HFFc6 (cell line): ENCODE results near the gene DLG2. TPM values are rescaled to one million over a fixed set of nuclear protein-coding genes. Genes with fewer than 3 reads are reported as not detected.

Experiments
- DNase-seq: peaks from one replicate; pipeline ENCODE4 v3.0.0-alpha.2; 2018
- H3K27ac Mint-ChIP-seq: 2 replicates; pipeline ENCODE4 v1.8.0; 2020; ENCODE audit warnings: mild to moderate bottlenecking, mixed read lengths
- H3K27me3 Mint-ChIP-seq: 2 replicates; pipeline ENCODE4 v1.8.0; 2021; ENCODE audit warnings: mild to moderate bottlenecking, moderate library complexity, mixed read lengths; ENCODE audit not compliant: insufficient read depth
- H3K36me3 Mint-ChIP-seq: 2 replicates; pipeline ENCODE4 v1.8.0; 2021; ENCODE audit warnings: low read depth, mixed read lengths
- H3K4me1 Mint-ChIP-seq: 2 replicates; pipeline ENCODE4 v1.8.0; 2020; ENCODE audit warnings: low read depth, mixed read lengths
- H3K4me3 Mint-ChIP-seq: 2 replicates; pipeline ENCODE4 v1.8.0; 2020; ENCODE audit warnings: mild to moderate bottlenecking, moderate library complexity, mixed read lengths
- H3K9me3 Mint-ChIP-seq: 2 replicates; pipeline ENCODE4 v1.8.0; 2020; ENCODE audit warnings: mild to moderate bottlenecking, mixed read lengths
- CTCF ChIP-seq: fragments of 200-600 bp; sonication (generic); IDR thresholded peaks from 2 replicates; pipeline ENCODE4 v1.5.0; 2021; ENCODE audit warnings: antibody characterized with exemption, mild to moderate bottlenecking
- total RNA-seq, 6 experiments: library from RNA; stranded (reverse); fragmentation: NEBNext Ultra II Directional; extraction: Animal tissue kit (Norgen Biotek cat#: 25700); gene quantifications; 2 replicates in 1 of 6; 3 replicates in 5 of 6; pipeline ENCODE4 v1.2.3, GENCODE V29; 2021

Gene DLG2
- total RNA-seq, 6 experiments from 2014 or later = 0.39 to 1.00 (median 0.80) TPM; not detected in 1

GRCh38 chr11:85187992-85188391 is 439.2 kb downstream of the DLG2 start:
- H3K4me3 Mint-ChIP-seq = no peak overlapping the region
- H3K4me1 Mint-ChIP-seq = no peaks in the 10 kb centered on the region
- no peak for TF ChIP-seq CTCF
- H3K27me3 Mint-ChIP-seq = no peaks in the 10 kb centered on the region
- no peak overlapping the region for H3K27ac Mint-ChIP-seq
- no peak for DNase-seq
- H3K36me3 Mint-ChIP-seq = no peaks in the 10 kb centered on the region
- peaks cover 13% of the 10 kb centered on the region for H3K9me3 Mint-ChIP-seq

GRCh38 chr11:85184721-85185120 is 442.4 kb downstream of the DLG2 start:
- Mint-ChIP-seq H3K27me3 (no peaks in the 10 kb centered on the region), H3K4me1 (no peaks in the 10 kb centered on the region), H3K27ac (no peak overlapping the region), H3K9me3 (peaks cover 17% of the 10 kb centered on the region), H3K36me3 (no peaks in the 10 kb centered on the region), H3K4me3 (no peak overlapping the region)
- no peak for TF ChIP-seq CTCF
- DNase-seq = no peak

- DNase-seq = no peak
- H3K27me3 Mint-ChIP-seq = no peaks in the 10 kb centered on the region
- no peak overlapping the region for H3K4me3 Mint-ChIP-seq
- no peak overlapping the region for H3K27ac Mint-ChIP-seq
- no peaks in the 10 kb centered on the region for H3K4me1 Mint-ChIP-seq
- H3K9me3 Mint-ChIP-seq = peaks cover 9% of the 10 kb centered on the region
- H3K36me3 Mint-ChIP-seq = no peaks in the 10 kb centered on the region
- peak; percentile 50; the same call in 1 of the 2 replicates for TF ChIP-seq CTCF
Measured at GRCh38 chr11:85182441-85183387, 444.4 kb downstream of the DLG2 start.

- no peak overlapping the region for H3K4me3 Mint-ChIP-seq
- no peak overlapping the region for H3K27ac Mint-ChIP-seq
- H3K36me3 Mint-ChIP-seq = no peaks in the 10 kb centered on the region
- H3K27me3 Mint-ChIP-seq = no peaks in the 10 kb centered on the region
- H3K9me3 Mint-ChIP-seq = peaks cover 9% of the 10 kb centered on the region; the same call in 1 of the 2 replicates
- DNase-seq = no peak
- TF ChIP-seq CTCF = no peak
- H3K4me1 Mint-ChIP-seq = no peaks in the 10 kb centered on the region
Measured at GRCh38 chr11:85180528-85180927, 446.6 kb downstream of the DLG2 start.

GRCh38 chr11:85171648-85172257 is 455.4 kb downstream of the DLG2 start:
- H3K27ac Mint-ChIP-seq = no peak overlapping the region
- H3K36me3 Mint-ChIP-seq = 0 out of 2 replicates have a peak, but pooled peaks cover 6% of the 10 kb centered on the region
- peaks cover 18% of the 10 kb centered on the region; the same call in 1 of the 2 replicates for H3K4me1 Mint-ChIP-seq
- no peak overlapping the region for H3K4me3 Mint-ChIP-seq
- no peak for DNase-seq
- TF ChIP-seq CTCF = no peak
- H3K27me3 Mint-ChIP-seq = no peaks in the 10 kb centered on the region
- H3K9me3 Mint-ChIP-seq = peaks cover 22% of the 10 kb centered on the region
